ENCODE measurements around the gene IPO9.
A peak's percentile ranks its signal among the peaks of the same experiment; 100 is the strongest.

Gene IPO9

DNA sequence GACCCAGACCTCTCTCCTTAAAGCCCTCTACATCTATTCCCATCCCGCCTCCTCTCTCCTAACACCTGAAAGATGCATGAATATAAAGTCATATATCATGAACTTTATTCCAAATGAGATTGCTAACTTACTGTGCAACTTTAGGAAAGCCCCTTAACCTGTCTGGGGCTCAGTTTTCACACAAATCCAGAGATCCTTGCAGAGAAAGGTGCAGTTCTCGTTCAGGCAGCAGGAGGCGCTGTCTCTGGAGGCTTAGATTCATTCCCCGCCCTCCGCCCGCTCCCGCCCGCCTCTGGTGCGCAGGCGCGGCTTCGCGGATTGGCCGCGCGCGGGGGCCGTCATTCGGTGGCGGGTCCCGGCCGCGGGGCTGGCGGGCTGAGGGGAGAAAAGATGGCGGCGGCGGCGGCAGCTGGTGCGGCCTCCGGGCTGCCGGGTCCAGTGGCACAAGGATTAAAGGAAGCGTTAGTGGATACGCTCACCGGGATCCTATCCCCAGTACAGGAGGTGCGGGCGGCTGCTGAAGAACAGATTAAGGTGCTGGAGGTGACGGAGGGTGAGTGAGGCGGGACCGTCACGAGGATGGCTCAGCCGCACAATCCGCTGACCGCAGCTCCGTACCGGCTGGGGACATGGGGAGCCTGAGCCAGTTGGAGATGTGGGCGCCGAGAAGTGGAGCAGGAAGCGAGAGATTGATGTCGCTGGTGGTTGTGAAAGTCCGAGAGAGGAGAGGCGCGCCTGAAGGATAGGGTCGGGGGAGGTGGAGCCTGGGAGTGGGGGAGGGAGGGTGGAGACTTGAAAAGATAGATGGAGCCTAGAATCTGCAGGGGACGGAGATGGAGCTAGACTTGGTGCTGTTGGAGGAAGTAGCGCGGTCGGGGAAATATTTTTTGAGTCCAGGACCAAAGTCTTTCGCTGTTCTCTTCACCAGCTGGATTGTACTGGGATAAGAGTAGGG lies at the start of gene IPO9:
IPO9 (plus strand) TSS at position 338 of the 955 bp plus-strand sequence; CDS start at position 391, 53 bp downstream.
- DNase-seq (ENCODE audit: low spot score) = peak; percentile 99

DNA sequence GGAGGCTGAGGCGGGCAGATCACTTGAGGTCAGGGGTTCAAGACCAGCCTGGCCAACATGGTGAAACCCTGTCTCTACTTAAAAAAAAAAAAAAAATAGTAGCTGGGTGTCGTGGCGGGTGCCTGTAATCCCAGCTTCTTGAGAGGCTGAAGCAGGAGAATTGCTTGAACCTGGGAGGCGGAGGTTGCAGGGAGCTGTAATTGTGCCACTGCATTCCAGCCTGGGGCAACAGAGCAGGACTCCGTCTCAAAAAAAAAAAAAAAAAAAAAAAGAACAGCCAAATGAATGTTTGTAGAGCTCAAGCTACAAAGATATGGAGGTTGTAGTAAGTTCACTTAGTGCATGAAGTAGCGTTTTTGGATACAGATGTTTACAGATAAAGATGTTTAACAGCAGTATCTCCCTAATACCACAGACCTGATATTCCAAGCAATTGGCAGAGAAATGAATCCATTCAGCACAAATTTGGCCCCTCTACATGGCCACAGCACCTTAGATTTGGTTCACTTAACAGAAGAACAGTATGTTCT lies 49.5 kb upstream of the IPO9 start:
- DNase-seq (ENCODE audit: low spot score) = no peak

DNA sequence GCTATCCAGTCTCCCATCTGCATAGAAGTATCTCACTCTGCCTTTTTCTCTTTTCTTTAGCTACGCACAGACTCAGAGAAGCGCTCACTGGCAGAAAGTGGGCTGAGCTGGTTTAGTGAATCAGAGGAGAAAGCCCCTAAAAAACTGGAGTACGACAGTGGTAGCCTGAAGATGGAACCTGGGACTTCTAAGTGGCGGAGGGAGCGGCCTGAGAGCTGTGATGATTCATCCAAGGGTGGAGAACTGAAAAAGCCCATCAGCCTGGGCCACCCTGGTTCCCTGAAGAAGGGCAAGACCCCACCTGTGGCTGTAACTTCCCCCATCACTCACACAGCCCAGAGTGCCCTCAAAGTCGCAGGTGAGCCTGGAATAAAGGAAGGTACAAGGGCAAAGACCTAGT lies 48.0 kb upstream of the IPO9 start:
- DNase-seq (ENCODE audit: low spot score) = no peak

DNA sequence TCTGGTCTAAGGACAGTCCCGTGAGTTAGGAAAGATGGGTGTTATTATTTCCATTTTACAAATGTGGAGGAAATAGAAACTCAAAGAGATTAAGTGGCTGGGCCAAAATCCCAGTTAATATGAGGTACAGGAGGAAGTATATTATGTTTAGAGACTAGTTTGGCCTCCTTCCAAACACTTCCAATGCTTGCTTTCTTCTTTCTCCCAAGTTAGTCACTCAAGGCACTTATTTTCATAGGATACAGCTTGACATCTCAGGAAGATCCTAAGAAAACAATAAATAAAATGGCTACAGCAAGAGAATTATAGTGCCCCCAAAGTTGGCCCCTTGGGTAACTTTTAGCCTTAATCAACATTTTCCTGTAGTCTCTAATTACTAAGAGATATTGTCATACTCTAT lies 47.5 kb upstream of the IPO9 start:
- no peak for DNase-seq (ENCODE audit: low spot score)

DNA sequence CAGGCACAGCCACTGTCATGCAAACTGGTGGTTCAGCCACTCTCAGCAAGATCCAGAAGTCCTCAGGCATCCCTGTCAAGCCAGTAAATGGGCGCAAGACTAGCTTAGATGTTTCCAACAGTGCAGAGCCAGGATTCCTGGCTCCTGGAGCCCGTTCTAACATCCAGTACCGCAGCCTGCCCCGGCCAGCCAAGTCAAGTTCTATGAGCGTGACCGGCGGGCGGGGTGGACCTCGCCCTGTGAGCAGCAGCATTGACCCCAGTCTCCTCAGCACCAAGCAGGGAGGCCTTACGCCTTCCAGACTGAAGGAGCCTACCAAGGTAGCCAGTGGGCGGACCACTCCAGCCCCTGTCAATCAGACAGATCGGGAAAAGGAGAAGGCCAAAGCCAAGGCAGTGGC lies 46.6 kb upstream of the IPO9 start:
- DNase-seq (ENCODE audit: low spot score) = no peak

DNA sequence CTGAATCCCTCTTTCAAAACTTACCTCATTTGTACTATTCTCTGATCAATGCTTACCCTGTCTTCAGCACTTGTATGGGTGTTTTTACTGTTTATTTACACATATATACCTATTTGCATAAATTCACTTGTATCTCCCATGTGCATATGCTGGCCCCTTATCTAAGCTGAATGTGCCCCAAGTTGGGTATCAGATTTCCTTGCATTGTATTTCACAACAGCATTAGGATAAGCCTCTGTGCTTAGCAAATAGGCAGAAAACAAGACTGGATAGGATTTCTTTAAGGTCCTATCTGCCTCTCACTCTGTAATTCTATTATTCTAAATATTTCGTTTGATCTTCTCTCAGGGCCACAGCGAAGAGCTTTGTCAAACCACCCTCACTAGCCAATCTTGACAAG lies 45.9 kb upstream of the IPO9 start:
- no peak for DNase-seq (ENCODE audit: low spot score)

DNA sequence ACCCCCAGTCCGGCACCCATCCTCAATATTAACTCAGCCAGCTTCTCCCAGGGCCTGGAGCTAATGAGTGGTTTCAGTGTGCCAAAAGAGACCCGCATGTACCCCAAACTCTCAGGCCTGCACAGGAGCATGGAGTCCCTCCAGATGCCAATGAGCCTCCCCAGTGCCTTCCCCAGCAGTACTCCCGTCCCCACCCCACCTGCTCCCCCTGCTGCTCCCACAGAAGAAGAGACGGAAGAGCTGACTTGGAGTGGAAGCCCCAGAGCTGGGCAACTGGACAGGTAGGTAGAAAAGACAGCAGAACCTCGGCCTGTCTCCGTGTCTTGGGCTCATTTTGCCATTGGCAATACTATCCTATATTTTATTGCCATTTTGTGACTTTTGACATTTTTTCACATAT lies 45.4 kb upstream of the IPO9 start:
- DNase-seq (ENCODE audit: low spot score) = no peak

DNA sequence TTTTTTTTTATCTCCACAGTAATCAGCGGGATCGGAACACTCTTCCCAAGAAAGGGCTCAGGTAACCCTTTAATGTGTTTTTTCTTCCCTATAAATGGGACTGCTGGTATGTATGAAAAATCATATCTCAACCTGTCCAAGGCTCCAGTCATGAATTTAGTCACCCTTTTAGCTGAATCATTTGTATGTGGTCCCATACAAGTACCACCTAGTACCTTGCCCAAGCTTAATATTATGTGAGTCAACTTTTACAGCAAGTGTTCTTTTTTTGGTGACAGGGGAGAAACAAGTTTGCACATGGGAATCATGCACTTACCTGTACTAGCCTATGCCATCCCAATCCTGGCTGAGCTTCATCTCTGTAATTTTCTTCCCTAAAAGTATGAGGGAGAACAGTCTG lies 43.7 kb upstream of the IPO9 start:
- no peak for DNase-seq (ENCODE audit: low spot score)

DNA sequence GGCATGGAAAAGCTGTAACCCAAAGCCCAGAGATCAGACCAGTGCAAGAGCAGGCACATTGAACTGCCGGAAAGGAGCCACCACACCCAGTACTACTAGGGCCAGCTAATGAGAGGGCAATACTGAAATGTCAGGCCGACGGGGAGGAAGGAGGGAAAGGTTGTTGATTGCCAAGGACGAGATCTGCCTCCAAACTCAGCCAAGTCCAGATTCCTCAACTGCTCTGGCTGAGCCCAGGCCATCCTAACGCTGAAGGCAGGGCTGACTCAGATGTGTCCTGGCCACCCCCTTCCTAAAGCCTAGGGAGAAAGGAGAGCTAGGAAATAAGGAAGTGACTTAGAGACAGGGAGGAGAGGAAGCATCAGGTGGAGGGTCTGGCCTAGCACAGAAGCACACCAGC lies 42.1 kb upstream of the IPO9 start:
- peak; percentile 78 for DNase-seq (ENCODE audit: low spot score)

DNA sequence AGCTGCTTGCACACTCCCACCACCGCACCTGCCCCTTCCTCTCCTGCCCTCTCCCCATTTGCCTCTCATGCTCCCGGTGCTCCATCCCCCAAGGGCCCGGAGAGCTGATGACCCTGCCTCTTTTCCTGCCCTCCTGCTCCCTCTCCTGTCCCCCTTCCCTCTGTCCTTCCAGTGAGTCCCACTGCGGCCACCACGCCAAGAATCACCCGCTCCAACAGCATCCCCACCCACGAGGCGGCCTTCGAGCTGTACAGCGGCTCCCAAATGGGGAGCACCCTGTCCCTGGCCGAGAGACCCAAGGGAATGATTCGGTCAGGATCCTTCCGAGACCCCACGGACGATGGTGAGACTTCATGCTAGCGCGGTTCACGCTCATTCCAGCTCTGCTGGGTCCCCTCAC lies 40.7 kb upstream of the IPO9 start:
- no peak for DNase-seq (ENCODE audit: low spot score)

DNA sequence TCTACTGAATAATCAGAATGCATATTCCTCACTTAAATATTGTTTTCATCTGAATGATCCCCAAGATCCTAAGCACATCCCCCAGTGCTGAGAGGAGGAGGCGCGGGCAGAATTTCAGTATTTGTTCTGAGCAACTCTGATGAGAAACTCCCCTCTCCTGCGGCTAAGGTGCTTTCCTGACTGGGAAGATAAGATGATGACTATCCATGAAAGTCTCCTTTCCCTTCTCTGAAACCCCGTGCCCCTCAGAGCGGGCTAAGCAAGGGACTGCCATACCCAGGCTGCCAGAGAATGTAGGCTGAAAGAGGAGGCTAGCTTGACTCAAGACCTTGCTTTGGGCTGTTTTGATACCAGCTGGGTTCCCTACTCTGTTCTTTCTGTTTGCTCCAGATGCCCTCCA lies 39.7 kb upstream of the IPO9 start:
- no peak for DNase-seq (ENCODE audit: low spot score)

DNA sequence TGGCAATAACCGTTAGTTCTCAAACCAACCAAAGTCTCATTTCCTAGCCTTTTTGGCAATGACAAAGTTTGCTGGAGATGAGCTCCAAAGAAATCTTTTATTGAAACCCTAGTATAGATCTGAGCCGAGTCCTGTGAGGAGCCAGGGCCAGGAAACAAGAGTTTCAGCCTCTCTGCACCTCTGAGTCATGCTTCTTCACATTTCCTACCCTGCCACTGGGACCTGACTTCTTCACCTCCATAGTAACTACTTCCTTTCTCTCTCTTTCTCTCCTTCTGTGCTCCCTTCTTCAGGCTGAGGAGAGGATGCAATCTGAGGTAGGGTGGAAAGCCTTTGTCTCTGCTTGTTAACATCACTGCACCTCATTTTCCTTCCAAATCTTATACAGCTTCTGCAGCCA lies 38.7 kb upstream of the IPO9 start:
- peak; percentile 64 for DNase-seq (ENCODE audit: low spot score)

DNA sequence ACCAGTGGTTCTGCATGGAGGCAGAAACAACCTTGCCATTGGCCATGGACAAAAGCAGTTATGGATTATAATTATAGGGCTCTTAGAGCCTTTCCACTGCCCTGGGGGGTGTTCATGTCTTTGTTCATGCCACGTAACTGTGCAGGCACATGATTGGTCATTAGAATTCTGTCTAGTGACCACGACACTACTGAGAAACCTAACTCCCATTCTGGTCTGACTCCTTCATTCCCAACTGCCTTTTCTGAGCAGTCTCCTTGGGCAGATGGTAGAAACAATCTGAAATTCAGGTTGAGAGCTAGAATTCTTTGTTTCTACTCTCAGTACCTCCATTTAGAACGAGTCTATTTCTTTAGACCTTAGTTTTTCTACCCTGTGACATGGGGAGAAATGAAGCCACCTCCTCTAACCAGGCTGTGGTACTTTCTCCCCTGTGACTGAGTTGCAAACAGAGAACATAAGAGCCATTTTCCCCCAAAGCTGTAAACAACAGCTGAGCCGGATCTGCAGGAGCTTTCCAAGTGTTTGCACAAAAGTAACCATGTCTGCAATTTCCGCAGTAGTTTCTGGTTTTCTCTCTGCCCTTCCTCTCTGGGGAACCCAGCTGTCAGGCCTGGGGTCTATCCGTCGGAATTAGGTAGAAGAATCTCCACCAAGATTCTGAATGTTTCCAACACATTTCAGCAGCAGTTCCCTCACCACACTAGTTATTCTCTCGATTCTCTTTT lies 37.7 kb upstream of the IPO9 start:
- DNase-seq (ENCODE audit: low spot score) = no peak

DNA sequence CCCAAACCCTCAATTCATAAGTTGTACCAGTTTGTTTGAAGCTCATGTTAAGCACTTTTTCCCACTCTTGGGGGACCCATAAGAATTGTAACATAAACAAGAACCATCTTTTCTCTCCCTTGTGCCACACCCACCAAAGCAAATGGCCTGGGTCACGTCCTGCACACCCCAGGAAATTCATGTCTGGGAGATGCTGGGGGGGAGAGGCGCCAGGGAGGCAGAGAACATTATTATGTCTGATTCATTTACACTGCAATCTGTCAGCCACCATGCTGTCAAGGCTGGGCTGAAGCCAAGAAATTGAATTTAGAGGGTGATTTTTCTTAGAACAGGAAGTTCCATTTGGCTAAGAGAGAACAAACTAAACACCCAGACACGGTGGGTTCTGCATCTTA lies 37.2 kb upstream of the IPO9 start:
- DNase-seq (ENCODE audit: low spot score) = peak; percentile 78

DNA sequence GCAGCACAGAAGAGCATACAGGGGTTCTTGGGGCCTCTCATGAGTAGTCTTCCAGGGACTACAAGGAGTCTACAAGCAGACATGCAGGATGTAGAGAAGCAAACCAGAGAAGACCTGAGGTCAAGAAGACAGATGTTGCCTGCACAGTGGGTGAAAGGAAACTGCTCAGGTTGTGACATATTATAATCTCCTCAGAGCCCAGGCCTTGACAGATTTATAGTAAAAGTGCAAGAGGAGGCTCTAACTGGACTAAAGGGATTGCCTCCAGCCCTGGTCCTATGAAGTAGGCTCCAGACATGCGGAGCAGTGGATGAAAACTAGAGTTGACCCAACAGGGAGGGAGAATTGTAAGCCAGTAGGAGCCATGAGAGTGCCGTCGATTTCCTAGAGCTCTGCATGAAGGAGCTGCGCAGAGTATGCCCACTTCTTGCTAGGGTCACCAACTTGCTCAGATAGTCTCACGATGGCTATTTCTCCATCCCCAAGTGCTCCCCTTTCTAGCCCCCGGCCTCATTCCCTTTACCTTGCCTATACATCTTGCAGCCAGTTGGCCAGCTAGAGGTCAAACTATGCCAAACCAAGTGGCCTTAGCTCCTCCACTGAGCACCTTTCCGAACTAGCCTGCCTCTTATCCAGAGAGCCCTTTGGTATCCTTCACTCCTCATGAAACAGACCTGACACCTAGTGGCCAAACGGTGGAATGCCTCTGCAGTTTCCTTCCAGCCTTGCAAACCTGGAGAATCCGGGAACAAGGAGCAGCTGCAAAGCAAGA lies 36.2 kb upstream of the IPO9 start:
- DNase-seq (ENCODE audit: low spot score) = peak; percentile 86

DNA sequence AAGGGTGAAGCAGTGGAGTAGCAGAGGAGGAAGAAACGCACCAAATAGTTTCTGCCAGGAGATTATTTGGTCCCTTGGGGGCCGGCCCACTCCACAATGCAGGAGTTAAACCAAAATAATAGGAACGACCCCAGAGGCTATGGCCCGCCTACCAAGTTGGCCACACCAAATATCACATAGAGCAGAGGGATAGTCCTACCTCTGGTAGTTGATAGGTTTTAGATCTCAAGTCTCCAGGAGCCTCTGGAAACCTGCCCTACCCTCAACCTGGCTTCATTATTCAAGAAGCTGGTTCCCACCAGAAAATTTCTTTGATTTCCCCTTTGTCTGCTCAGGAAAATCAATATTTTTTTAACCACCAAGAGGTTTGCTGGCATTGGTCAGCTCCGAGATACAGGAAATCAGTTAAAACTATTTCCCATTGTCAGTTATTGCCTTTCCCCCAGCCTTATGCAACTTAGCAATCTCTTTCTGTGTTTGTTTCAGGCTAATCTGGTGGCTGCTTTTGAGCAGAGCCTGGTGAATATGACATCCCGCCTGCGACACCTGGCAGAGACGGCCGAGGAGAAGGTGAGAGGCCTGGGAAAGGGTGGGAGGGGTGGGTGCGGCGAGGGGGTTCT lies 35.5 kb upstream of the IPO9 start:
- no peak for DNase-seq (ENCODE audit: low spot score)

DNA sequence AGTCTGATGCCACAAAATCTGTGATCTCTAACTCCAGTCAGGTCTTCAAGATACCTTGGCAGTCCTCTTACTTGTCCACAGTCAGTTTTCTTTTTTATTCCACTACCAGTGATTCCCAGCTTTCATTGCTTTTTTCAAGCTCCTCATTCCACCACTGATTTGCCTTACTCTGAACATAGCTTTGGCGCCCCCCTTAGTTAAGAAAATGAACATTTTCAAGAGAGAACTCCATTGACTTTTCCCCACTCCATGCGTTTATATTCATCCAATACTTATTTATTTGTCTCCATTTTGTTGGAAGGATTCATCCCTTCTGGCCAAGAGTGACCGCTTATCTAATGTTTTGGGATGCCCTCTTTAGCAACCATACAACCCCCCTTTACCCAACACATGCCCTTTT lies 33.9 kb upstream of the IPO9 start:
- DNase-seq (ENCODE audit: low spot score) = peak; percentile 44

DNA sequence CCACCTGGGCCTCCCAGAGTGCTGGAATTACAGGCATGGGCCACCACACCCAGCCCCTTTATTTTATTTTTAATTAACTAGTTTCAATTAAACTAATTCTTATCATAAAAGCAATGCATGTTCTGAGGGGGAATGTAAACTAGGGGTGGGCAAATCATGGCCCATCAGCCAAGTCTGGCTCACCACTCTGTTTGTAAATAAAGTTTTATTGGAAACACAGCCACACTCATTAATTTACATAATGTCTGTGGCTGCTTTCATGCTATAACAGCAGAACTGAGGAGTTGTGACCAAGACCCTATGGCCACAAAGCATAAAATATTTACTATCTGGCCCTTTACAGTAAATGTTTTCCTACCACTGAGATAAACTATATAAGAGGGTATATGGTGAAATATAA lies 28.7 kb upstream of the IPO9 start:
- no peak for DNase-seq (ENCODE audit: low spot score)

DNA sequence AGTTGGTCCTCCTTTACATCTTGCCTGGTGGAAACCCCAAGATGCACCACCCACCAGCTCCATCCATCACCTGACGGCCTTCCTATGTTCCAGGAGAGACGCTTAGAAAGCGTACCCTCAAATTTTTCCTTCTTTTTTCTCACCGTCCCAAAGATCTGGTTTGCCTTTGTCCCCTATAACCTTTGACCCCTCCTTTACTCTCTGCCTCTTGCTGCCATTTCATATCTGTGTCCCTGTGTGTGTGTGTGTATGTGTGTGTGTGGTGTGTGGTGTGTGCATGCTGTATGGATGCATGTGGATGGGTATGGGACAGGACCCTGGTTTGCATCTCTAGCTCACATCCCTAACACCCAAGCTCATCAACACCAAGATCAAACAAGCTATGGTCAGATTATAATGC lies 22.2 kb upstream of the IPO9 start:
- no peak for DNase-seq (ENCODE audit: low spot score)

DNA sequence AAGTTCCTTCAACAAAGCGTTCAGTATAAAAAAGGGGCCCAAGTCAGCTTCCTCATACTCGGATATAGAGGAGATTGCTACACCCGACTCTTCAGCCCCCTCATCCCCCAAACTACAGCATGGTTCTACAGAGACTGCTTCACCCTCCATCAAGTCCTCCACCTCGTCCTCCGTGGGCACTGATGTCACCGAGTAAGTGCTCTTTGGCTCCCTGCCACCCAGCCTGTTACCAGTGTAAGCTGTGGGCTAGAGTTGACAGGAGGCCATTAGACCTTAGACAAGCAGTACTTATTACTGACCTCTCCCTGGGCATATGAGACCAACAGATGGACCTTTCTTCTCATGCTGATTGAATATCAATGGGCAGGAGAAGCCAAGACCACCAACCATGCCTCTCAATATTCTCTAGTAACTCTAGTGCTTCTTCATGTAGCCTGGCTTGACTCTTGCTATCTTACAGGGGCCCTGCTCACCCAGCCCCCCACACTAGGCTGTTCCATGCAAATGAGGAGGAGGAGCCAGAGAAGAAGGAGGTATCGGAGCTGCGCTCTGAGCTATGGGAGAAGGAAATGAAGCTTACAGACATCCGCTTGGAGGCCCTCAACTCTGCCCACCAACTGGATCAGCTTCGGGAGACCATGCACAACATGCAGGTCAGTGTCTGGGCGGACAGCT lies 20.9 kb upstream of the IPO9 start:
- no peak for DNase-seq (ENCODE audit: low spot score)

DNA sequence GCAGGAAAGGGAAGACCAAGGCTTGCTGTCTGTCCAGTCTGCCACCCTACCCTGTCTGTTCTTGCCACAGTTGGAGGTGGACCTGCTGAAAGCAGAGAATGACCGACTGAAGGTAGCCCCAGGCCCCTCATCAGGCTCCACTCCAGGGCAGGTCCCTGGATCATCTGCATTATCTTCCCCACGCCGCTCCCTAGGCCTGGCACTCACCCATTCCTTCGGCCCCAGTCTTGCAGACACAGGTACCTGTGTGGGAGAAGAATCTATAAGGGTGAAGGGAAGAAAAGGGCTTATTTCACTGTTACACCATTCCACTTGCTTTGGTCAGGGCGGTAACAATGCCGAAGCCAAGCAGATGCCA lies 20.3 kb upstream of the IPO9 start:
- DNase-seq (ENCODE audit: low spot score) = no peak

All from GM03348 (cell line).